H1 (cell line): ENCODE results near the gene AATK. TPM values are rescaled to one million over a fixed set of nuclear protein-coding genes. Genes with fewer than 3 reads are reported as not detected.

ENCODE experiments used
- CTCF ChIA-PET: fragments of 300-600 bp; sonication (Branson Sonifier 250); formaldehyde crosslinking; loops from one replicate; lab custom pipeline; 2021; ENCODE audit not compliant: partially characterized antibody; lab: Charles Lee
- POLR2A ChIA-PET: fragments of 300-600 bp; sonication (Branson Sonifier 250); formaldehyde crosslinking; loops from one replicate; lab custom pipeline; 2021; ENCODE audit warnings: inconsistent platforms; ENCODE audit not compliant: partially characterized antibody; lab: Charles Lee
- DNase-seq, 2 experiments: peaks; one replicate each; pipeline versions ENCODE4 v3.0.0 to v3.0.0-alpha.2; 2010 to 2022; ENCODE audit warnings: low spot score in 2 of 2, low read depth in 1 of 2, mixed read lengths in 1 of 2
- FAIRE-seq: peaks from 2 replicates; lab custom pipeline; 2011; peaks lifted over from hg19 to GRCh38; lab: Jason Lieb, UNC
- H2AFZ ChIP-seq: 2 replicates; pipeline ENCODE4 v1.8.1; 2012; ENCODE audit warnings: low read length, inconsistent platforms
- H2AK5ac ChIP-seq: 2 replicates; pipeline ENCODE4 v1.6.1; 2013; ENCODE audit warnings: low read depth, low read length
- H2BK120ac ChIP-seq: replicated peaks from 2 replicates; pipeline ENCODE3; 2013; ENCODE audit warnings: low read depth, low read length, inconsistent platforms
- H2BK12ac ChIP-seq: 2 replicates; pipeline ENCODE4 v1.6.1; 2013; ENCODE audit warnings: low read depth, low read length
- H2BK15ac ChIP-seq: 2 replicates; pipeline ENCODE4 v1.6.1; 2013; ENCODE audit warnings: low read length
- H2BK20ac ChIP-seq: 2 replicates; pipeline ENCODE4 v1.6.1; 2013; ENCODE audit warnings: low read length
- H2BK5ac ChIP-seq: 2 replicates; pipeline ENCODE4 v1.6.1; 2013; ENCODE audit warnings: low read depth, low read length
- H3K14ac ChIP-seq: 2 replicates; pipeline ENCODE4 v1.6.1; 2013; ENCODE audit warnings: inconsistent platforms; ENCODE audit not compliant: insufficient read length
- H3K18ac ChIP-seq: 2 replicates; pipeline ENCODE4 v1.6.1; 2013; ENCODE audit warnings: low read length; ENCODE audit errors: extremely low read depth
- H3K23ac ChIP-seq: 2 replicates; pipeline ENCODE4 v1.6.1; 2013; ENCODE audit warnings: inconsistent platforms; ENCODE audit not compliant: insufficient read length
- H3K23me2 ChIP-seq: 2 replicates; pipeline ENCODE4 v1.6.1; 2013; ENCODE audit warnings: low read depth, low read length
- H3K27ac ChIP-seq: 2 replicates; pipeline ENCODE4 v1.6.1; 2011; ENCODE audit warnings: low read depth, low read length, inconsistent platforms
- H3K27me3 ChIP-seq, 4 experiments: replicated peaks in 1 of 4; 1 replicate in 1 of 4; 2 replicates in 3 of 4; pipeline versions ENCODE4 v1.6.1 to v1.8.1; 2011 to 2013; ENCODE audit warnings: low read length in 3 of 4, mild to moderate bottlenecking in 3 of 4, inconsistent platforms in 2 of 4, mixed read lengths in 2 of 4, moderate library complexity in 1 of 4; ENCODE audit not compliant: control insufficient read depth in 3 of 4, insufficient read depth in 3 of 4; ENCODE audit errors: extremely low read depth in 1 of 4
- H3K36me3 ChIP-seq, 4 experiments: 2 replicates each; pipeline versions ENCODE4 v1.6.1 to v1.8.1; 2011 to 2013; ENCODE audit warnings: mild to moderate bottlenecking in 4 of 4, low read length in 3 of 4, moderate library complexity in 2 of 4, control low read depth in 1 of 4, inconsistent platforms in 1 of 4; ENCODE audit not compliant: insufficient read depth in 4 of 4, control insufficient read depth in 2 of 4
- H3K4ac ChIP-seq: replicated peaks from 2 replicates; pipeline ENCODE3; 2013; ENCODE audit warnings: low read length, low read depth, mixed read lengths, inconsistent platforms; ENCODE audit not compliant: insufficient read length
- H3K4me1 ChIP-seq, 4 experiments: replicated peaks in 1 of 4; 1 replicate in 1 of 4; 2 replicates in 3 of 4; pipeline versions ENCODE4 v1.6.1 to v1.8.1; 2011 to 2013; ENCODE audit warnings: low read length in 3 of 4, inconsistent platforms in 2 of 4, mixed read lengths in 1 of 4; ENCODE audit not compliant: insufficient read depth in 4 of 4, control insufficient read depth in 3 of 4
- H3K4me2 ChIP-seq, 2 experiments: 2 replicates each; pipeline versions ENCODE4 v1.6.1 to v1.8.1; 2011 to 2013; ENCODE audit warnings: low read depth in 2 of 2, low read length in 2 of 2, control low read depth in 1 of 2, inconsistent platforms in 1 of 2, mild to moderate bottlenecking in 1 of 2; ENCODE audit not compliant: insufficient read depth in 1 of 2
- H3K4me3 ChIP-seq, 4 experiments: fragments of 200-600, 300-600 bp in 1 of 4; sonication (generic), shearing (Covaris generic), sonication (Bioruptor Twin) in 1 of 4; 2 replicates each; pipeline versions ENCODE4 v1.5.1 to v1.8.1; 2011 to 2016; ENCODE audit warnings: low read length in 4 of 4, low read depth in 3 of 4, control low read depth in 2 of 4, inconsistent platforms in 2 of 4, mild to moderate bottlenecking in 2 of 4, mixed read lengths in 1 of 4, moderate library complexity in 1 of 4; ENCODE audit not compliant: insufficient read depth in 2 of 4; ENCODE audit errors: extremely low read depth in 1 of 4
- H3K56ac ChIP-seq: replicated peaks from 2 replicates; pipeline ENCODE3; 2013; ENCODE audit warnings: low read depth, mild to moderate bottlenecking, mixed read lengths, low read length, inconsistent platforms; ENCODE audit not compliant: insufficient read length
- H3K79me1 ChIP-seq: 2 replicates; pipeline ENCODE4 v1.6.1; 2013; ENCODE audit warnings: low read depth, low read length, control low read depth
- H3K79me2 ChIP-seq, 2 experiments: 2 replicates each; pipeline versions ENCODE4 v1.6.1 to v1.8.1; 2012 to 2013; ENCODE audit warnings: low read length in 2 of 2, mild to moderate bottlenecking in 2 of 2, inconsistent platforms in 1 of 2; ENCODE audit not compliant: insufficient read depth in 2 of 2, control insufficient read depth in 1 of 2
- H3K9ac ChIP-seq, 4 experiments: replicated peaks in 1 of 4; 1 replicate in 1 of 4; 2 replicates in 3 of 4; pipeline versions ENCODE4 v1.6.1 to v1.8.1; 2011 to 2013; ENCODE audit warnings: low read depth in 3 of 4, low read length in 3 of 4, control low read depth in 2 of 4, mild to moderate bottlenecking in 2 of 4, moderate library complexity in 2 of 4, inconsistent platforms in 1 of 4; ENCODE audit errors: extremely low read depth in 1 of 4
- H3K9me3 ChIP-seq, 2 experiments: 2 replicates each; pipeline versions ENCODE4 v1.6.1 to v1.8.1; 2012 to 2013; ENCODE audit warnings: mild to moderate bottlenecking in 2 of 2, moderate library complexity in 2 of 2, control low read depth in 1 of 2, inconsistent platforms in 1 of 2, low read depth in 1 of 2, low read length in 1 of 2, mixed read lengths in 1 of 2; ENCODE audit not compliant: insufficient read depth in 2 of 2
- H4K20me1 ChIP-seq, 2 experiments: replicated peaks in 1 of 2; 2 replicates each; pipeline versions ENCODE3 to v1.8.1; 2011 to 2013; ENCODE audit warnings: inconsistent platforms in 2 of 2, low read length in 2 of 2, mild to moderate bottlenecking in 1 of 2; ENCODE audit not compliant: insufficient read depth in 2 of 2, control insufficient read depth in 1 of 2
- H4K5ac ChIP-seq: 2 replicates; pipeline ENCODE4 v1.6.1; 2013; ENCODE audit warnings: low read length, low read depth, mixed read lengths, inconsistent platforms; ENCODE audit not compliant: insufficient read length
- H4K8ac ChIP-seq: 2 replicates; pipeline ENCODE4 v1.8.0; 2013; ENCODE audit warnings: mild to moderate bottlenecking, moderate library complexity, low read length, inconsistent platforms; ENCODE audit not compliant: insufficient read depth; ENCODE audit errors: extremely low read depth
- H4K91ac ChIP-seq: replicated peaks from 2 replicates; pipeline ENCODE3; 2013; ENCODE audit warnings: low read length, mixed read lengths, inconsistent platforms; ENCODE audit not compliant: insufficient read length
- CBX8 ChIP-seq: fragments of 300-800, 300-1000 bp; sonication (generic); IDR thresholded peaks from 2 replicates; pipeline ENCODE4 v1.7.1; 2016; ENCODE audit warnings: low read depth, low read length, borderline replicate concordance
- CHD2 ChIP-seq: IDR thresholded peaks from 2 replicates; pipeline ENCODE4 v1.6.1; 2012; ENCODE audit warnings: low read length, improper control_type of control experiment
- CREB1 ChIP-seq: IDR thresholded peaks from 2 replicates; pipeline ENCODE4 v1.6.1; 2012; ENCODE audit warnings: inconsistent platforms
- CTBP2 ChIP-seq: IDR thresholded peaks from 2 replicates; pipeline ENCODE4 v1.7.0; 2011; ENCODE audit warnings: borderline replicate concordance, mild to moderate bottlenecking, moderate library complexity, mixed read lengths, low read length; ENCODE audit not compliant: insufficient read depth, insufficient read length
- HDAC6 ChIP-seq: IDR thresholded peaks from one replicate; pipeline ENCODE4 v1.7.1; 2012; ENCODE audit warnings: low read depth, mild to moderate bottlenecking, inconsistent platforms, low read length, moderate library complexity
- NANOG ChIP-seq: IDR thresholded peaks from 2 replicates; pipeline ENCODE4 v1.6.1; 2011; ENCODE audit warnings: low read length, low read depth, mild to moderate bottlenecking, inconsistent platforms; ENCODE audit not compliant: insufficient read depth, poor library complexity, severe bottlenecking
- POLR2AphosphoS5 ChIP-seq: IDR thresholded peaks from 2 replicates; pipeline ENCODE4 v1.6.1; 2011; ENCODE audit warnings: low read depth, low read length
- SIRT6 ChIP-seq: IDR thresholded peaks from one replicate; pipeline ENCODE4 v1.7.1; 2012; ENCODE audit warnings: low read length, inconsistent platforms
- TBP ChIP-seq: IDR thresholded peaks from 2 replicates; pipeline ENCODE4 v1.6.1; 2011; ENCODE audit warnings: low read depth, low read length, improper control_type of control experiment
- YY1 ChIP-seq: IDR thresholded peaks from 2 replicates; pipeline ENCODE4 v1.6.1; 2011; ENCODE audit warnings: low read depth, mild to moderate bottlenecking, low read length
- WGBS, 2 experiments: shearing (Covaris generic) in 1 of 2; methylation state at CpG; one replicate each; pipeline versions ENCODE4 v1.1.6 to v1.1.7; 2013 to 2015; ENCODE audit warnings: low lambda C conversion rate in 2 of 2, mixed read lengths in 2 of 2, inconsistent platforms in 1 of 2, low coverage in 1 of 2, missing lambda C conversion rate in 1 of 2; ENCODE audit not compliant: insufficient replicate concordance in 2 of 2, insufficient coverage in 1 of 2, insufficient read length in 1 of 2; ENCODE audit errors: extremely low coverage in 1 of 2, missing lambda C conversion rate in 1 of 2; 5-methylcytosine and 5-hydroxymethylcytosine counted together
- polyA plus RNA-seq, 7 experiments: library from polyadenylated mRNA; depleted of rRNA in 3 of 7; stranded (reverse) in 5 of 7; unstranded in 2 of 7; fragments of >200 nt in 5 of 7; fragments of 200-250 nt in 2 of 7; gene quantifications; 1 replicate in 5 of 7; 2 replicates in 1 of 7; 4 replicates in 1 of 7; pipeline versions ENCODE4 v1.2.1 to v1.2.3, GENCODE V29; 2011 to 2013; ENCODE audit warnings: missing spikeins in 2 of 7, mixed read lengths in 2 of 7
- total RNA-seq: library from RNA; stranded (reverse); fragmentation: NEBNext Ultra II Directional; extraction: Animal tissue kit (Norgen Biotek cat#: 25700); gene quantifications from 2 replicates; pipeline ENCODE4 v1.2.1, GENCODE V29; 2021
- TF ChIP-seq, protein P1 (sequence below): IDR thresholded peaks from 2 replicates; pipeline ENCODE4 v1.6.1; 2011; ENCODE audit warnings: low read depth, mild to moderate bottlenecking, low read length; ENCODE audit not compliant: insufficient read depth
- TF ChIP-seq, protein P2 (sequence below): IDR thresholded peaks from 2 replicates; pipeline ENCODE4 v1.6.1; 2012; ENCODE audit warnings: inconsistent platforms

The AATK gene
- total and polyA plus RNA-seq, 2 of the 8 experiments (the other 6 are each of a cell fraction or from before 2014, with no cell fraction given), result 1.7 to 3.5 TPM

- H4K8ac ChIP-seq, result no peak overlapping the region
- H3K56ac ChIP-seq, result no peak overlapping the region
- DNase-seq, result no peak
- H3K79me1 ChIP-seq, result no peaks in the 10 kb centered on the region; the same call in none of the 2 replicates
- ChIA-PET POLR2A (interaction anchor here (0.8 to 1.3 kb wide), 6 partner anchors 9 to 399 kb away, joined by 3 to 4 read pairs (median 3); partner anchors contain the start of genes BAIAP2, NDUFAF8 and TEPSIN), CTCF (interaction anchor here (1.0 to 6.2 kb wide), 5 partner anchors 12 to 133 kb away, joined by 3 to 45 read pairs (median 4); no protein-coding TSS in a partner anchor)
- no peak overlapping the region for H2BK5ac ChIP-seq
- no peak overlapping the region for H2BK20ac ChIP-seq
- no peaks in the 10 kb centered on the region for H3K36me3 ChIP-seq
- H4K5ac ChIP-seq, result no peak overlapping the region
- H3K23me2 ChIP-seq, result peaks cover 3% of the 10 kb centered on the region; the same call in 1 of the 2 replicates
- no peak overlapping the region for H2BK12ac ChIP-seq
- H3K27me3 ChIP-seq, result no peaks in the 10 kb centered on the region; a peak in 3 of 7 replicates
- H4K20me1 ChIP-seq, result no peaks in the 10 kb centered on the region
- H3K23ac ChIP-seq, result no peak overlapping the region
- no peaks in the 10 kb centered on the region for H3K79me2 ChIP-seq
- H3K4me3 ChIP-seq, result no peak overlapping the region
- H3K18ac ChIP-seq, result no peak overlapping the region
- FAIRE-seq, result no peak
- no peak overlapping the region for H2AK5ac ChIP-seq
- no peak overlapping the region for H4K91ac ChIP-seq
- H3K9me3 ChIP-seq, result no peaks in the 10 kb centered on the region
- no peak overlapping the region for H2BK15ac ChIP-seq
- H2AFZ ChIP-seq, result no peak overlapping the region
- H3K4me1 ChIP-seq, result peaks cover 0 to 10% (median 6%) of the 10 kb centered on the region in 4 experiments; a peak in 5 of 7 replicates
- H3K14ac ChIP-seq, result no peak overlapping the region
- no peak overlapping the region for H2BK120ac ChIP-seq
- H3K4ac ChIP-seq, result no peak overlapping the region
- H3K9ac ChIP-seq, result no peak overlapping the region
- no peak overlapping the region for H3K4me2 ChIP-seq
- H3K27ac ChIP-seq, result no peak overlapping the region
- 86% methylated on average over 18 of the region's 19 CpGs; no CpG with 5 or more reads in 1 of the 2 experiments for WGBS, 2 experiments
- TF ChIP-seq HDAC6, result no peak
- TF ChIP-seq, protein P1, sequence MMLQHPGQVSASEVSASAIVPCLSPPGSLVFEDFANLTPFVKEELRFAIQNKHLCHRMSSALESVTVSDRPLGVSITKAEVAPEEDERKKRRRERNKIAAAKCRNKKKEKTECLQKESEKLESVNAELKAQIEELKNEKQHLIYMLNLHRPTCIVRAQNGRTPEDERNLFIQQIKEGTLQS, result no peak
- no peak for TF ChIP-seq CREB1
- no peak for TF ChIP-seq POLR2AphosphoS5
- TF ChIP-seq YY1, result no peak
- no peak for TF ChIP-seq CBX8
- TF ChIP-seq, protein P2, sequence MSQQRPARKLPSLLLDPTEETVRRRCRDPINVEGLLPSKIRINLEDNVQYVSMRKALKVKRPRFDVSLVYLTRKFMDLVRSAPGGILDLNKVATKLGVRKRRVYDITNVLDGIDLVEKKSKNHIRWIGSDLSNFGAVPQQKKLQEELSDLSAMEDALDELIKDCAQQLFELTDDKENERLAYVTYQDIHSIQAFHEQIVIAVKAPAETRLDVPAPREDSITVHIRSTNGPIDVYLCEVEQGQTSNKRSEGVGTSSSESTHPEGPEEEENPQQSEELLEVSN, result no peak
- no peak for TF ChIP-seq SIRT6
- no peak for TF ChIP-seq TBP
- no peak for TF ChIP-seq CTBP2
- no peak for TF ChIP-seq NANOG
- no peak for TF ChIP-seq CHD2
These were observed 51.5 kb downstream of the AATK start for GRCh38 chr17:81114351-81115093.
